Measurements from ENCODE around the gene ILK.

ILK gene

GRCh38 chr11:6620636-6621035 lies 17.1 kb downstream of the ILK start:
- POLR2A ChIA-PET, result interaction anchor here (0.7 kb wide), 1 partner anchor 19 kb away, joined by 4 read pairs; no protein-coding TSS in a partner anchor
- DNase-seq (ENCODE audit: extremely low spot score), result no peak
- no peak for TF ChIP-seq CTCF (IDR thresholded peaks at IDR 0.05; ENCODE audit: control extremely low read depth, extremely low read depth, low read depth, missing control alignments)

GRCh38 chr11:6621711-6622211 lies 18.2 kb downstream of the ILK start:
- CTCF ChIA-PET, result interaction anchor here (1.1 to 2.0 kb wide), 10 partner anchors 9 to 133 kb away, joined by 3 to 7 read pairs (median 5); partner anchors contain the start of gene MRPL17
- TF ChIP-seq CTCF (IDR thresholded peaks at IDR 0.05; ENCODE audit: control extremely low read depth, extremely low read depth, low read depth, missing control alignments), result no peak
- DNase-seq (ENCODE audit: extremely low spot score), result no peak
- POLR2A ChIA-PET, result no interaction called here

More at GRCh38 chr11:6620636-6621035, 17.1 kb downstream of the ILK start:
- CTCF ChIA-PET, result interaction anchor here (1.1 to 2.0 kb wide), 9 partner anchors 9 to 62 kb away, joined by 3 to 7 read pairs (median 5); partner anchors contain the start of genes MRPL17 and TAF10

- ChIA-PET POLR2A (interaction anchor here (1.0 kb wide), 1 partner anchor 11 kb away, joined by 4 read pairs; the partner anchor contains the start of gene TAF10), CTCF (interaction anchor here (1.0 to 2.0 kb wide), 13 partner anchors 14 to 133 kb away, joined by 3 to 8 read pairs (median 4); partner anchors contain the start of gene MRPL17)
- no peak for TF ChIP-seq CTCF (IDR thresholded peaks at IDR 0.05; ENCODE audit: control extremely low read depth, extremely low read depth, low read depth, missing control alignments)
- DNase-seq (ENCODE audit: extremely low spot score), result no peak
Observed at GRCh38 chr11:6622261-6623171, 18.9 kb downstream of the ILK start.

- DNase-seq (ENCODE audit: extremely low spot score), result no peak
- ChIA-PET POLR2A (interaction anchor here (0.5 to 1.0 kb wide), 2 partner anchors 12 to 47 kb away, joined by 4 to 8 read pairs; partner anchors contain the start of gene TAF10), CTCF (interaction anchor here (1.0 to 2.0 kb wide), 11 partner anchors 8 to 83 kb away, joined by 3 to 8 read pairs (median 3); partner anchors contain the start of genes MRPL17 and TAF10)
Observed at GRCh38 chr11:6623391-6624363, 20.1 kb downstream of the ILK start.

GRCh38 chr11:6625156-6625831 lies 21.7 kb downstream of the ILK start:
- ChIA-PET CTCF (interaction anchor here (1.7 kb wide), 1 partner anchor 81 kb away, joined by 6 read pairs; no protein-coding TSS in a partner anchor), POLR2A (no interaction called here)
- DNase-seq (ENCODE audit: extremely low spot score), result no peak
- no peak for TF ChIP-seq CTCF (IDR thresholded peaks at IDR 0.05; ENCODE audit: control extremely low read depth, extremely low read depth, low read depth, missing control alignments)

More at GRCh38 chr11:6623391-6624363, 20.1 kb downstream of the ILK start:
- no peak for TF ChIP-seq CTCF (IDR thresholded peaks at IDR 0.05; ENCODE audit: control extremely low read depth, extremely low read depth, low read depth, missing control alignments)
